GM23248 (cell line): Measurements from ENCODE around the gene HPGD. TPM values are rescaled to one million over a fixed set of nuclear protein-coding genes. Genes with fewer than 3 reads are reported as not detected.

Experiments used
- DNase-seq: peaks from one replicate; pipeline ENCODE4 v3.0.0-alpha.2; 2015
- H2AFZ ChIP-seq: fragments of 200-600 bp; sonication (generic); 2 replicates; pipeline ENCODE4 v1.6.1; 2016; ENCODE audit warnings: antibody characterized with exemption
- H3F3A ChIP-seq: fragments of 200-600 bp; sonication (generic); 2 replicates; pipeline ENCODE4 v1.6.1; 2016; ENCODE audit warnings: mild to moderate bottlenecking, antibody characterized with exemption, mixed run types; ENCODE audit not compliant: insufficient read depth
- H3K27ac ChIP-seq: fragments of 200-600 bp; sonication (generic); 2 replicates; pipeline ENCODE4 v1.5.1; 2016; ENCODE audit warnings: mild to moderate bottlenecking
- H3K27me3 ChIP-seq: fragments of 200-600 bp; sonication (generic); replicated peaks from 2 replicates; pipeline ENCODE4 v1.6.1; 2016; ENCODE audit warnings: mild to moderate bottlenecking; ENCODE audit not compliant: insufficient read depth
- H3K36me3 ChIP-seq: fragments of 200-600 bp; sonication (generic); 2 replicates; pipeline ENCODE4 v1.6.1; 2016; ENCODE audit warnings: low read depth, mild to moderate bottlenecking
- H3K4me1 ChIP-seq: fragments of 200-600 bp; sonication (generic); 2 replicates; pipeline ENCODE4 v1.6.1; 2016; ENCODE audit warnings: mild to moderate bottlenecking; ENCODE audit not compliant: insufficient read depth
- H3K4me2 ChIP-seq: fragments of 200-600 bp; sonication (generic); one replicate; pipeline ENCODE4 v1.6.1; 2016; ENCODE audit warnings: mild to moderate bottlenecking; ENCODE audit not compliant: unreplicated experiment
- H3K4me3 ChIP-seq: fragments of 200-600 bp; sonication (generic); 2 replicates; pipeline ENCODE4 v1.5.1; 2016; ENCODE audit warnings: mild to moderate bottlenecking
- H3K79me2 ChIP-seq: fragments of 200-600 bp; sonication (generic); 2 replicates; pipeline ENCODE4 v1.6.1; 2016; ENCODE audit warnings: mild to moderate bottlenecking; ENCODE audit not compliant: insufficient read depth
- H3K9ac ChIP-seq: fragments of 200-600 bp; sonication (generic); 2 replicates; pipeline ENCODE4 v1.6.1; 2016; ENCODE audit warnings: mild to moderate bottlenecking
- H3K9me2 ChIP-seq: fragments of 200-600 bp; sonication (generic); 2 replicates; pipeline ENCODE4 v1.6.1; 2016; ENCODE audit warnings: mixed run types, mild to moderate bottlenecking, moderate library complexity; ENCODE audit not compliant: insufficient read depth
- H3K9me3 ChIP-seq: fragments of 200-600 bp; sonication (generic); one replicate; pipeline ENCODE4 v1.6.1; 2017; ENCODE audit warnings: low read depth
- H4K20me1 ChIP-seq: fragments of 200-600 bp; sonication (generic); 2 replicates; pipeline ENCODE4 v1.6.0; 2016; ENCODE audit not compliant: insufficient read depth
- EZH2 ChIP-seq: fragments of 200-600 bp; sonication (generic); IDR thresholded peaks from 2 replicates; pipeline ENCODE4 v1.6.1; 2018; ENCODE audit warnings: antibody characterized with exemption, mild to moderate bottlenecking; ENCODE audit not compliant: insufficient read depth, poor library complexity, severe bottlenecking
- EZH2phosphoT487 ChIP-seq: fragments of 200-600 bp; sonication (generic); IDR thresholded peaks from 2 replicates; pipeline ENCODE4 v1.6.1; 2018; ENCODE audit warnings: antibody characterized with exemption, moderate library complexity, mild to moderate bottlenecking, low read depth; ENCODE audit not compliant: insufficient read depth
- WGBS, 2 experiments: methylation state at CpG; one replicate each; pipeline ENCODE4 v1.1.6; 2015 to 2017; ENCODE audit warnings: low lambda C conversion rate in 2 of 2, low coverage in 1 of 2; ENCODE audit errors: missing lambda C conversion rate in 2 of 2; 5-methylcytosine and 5-hydroxymethylcytosine counted together
- in situ Hi-C: fragments of 300-500 bp; cut with MboI; formaldehyde crosslinking; loops from 2 replicates; pipeline ENCODE4 v1.15.0; 2020
- polyA plus RNA-seq: library from polyadenylated mRNA; unstranded; fragments of >200 nt; fragmentation: Nextera tagmentation; extraction: Ambion mirVana; gene quantifications from 2 replicates; pipeline ENCODE4 v1.2.1, GENCODE V29; 2016
- total RNA-seq: library from RNA; depleted of rRNA; stranded (reverse); fragments of >200 nt; shearing (Covaris generic); gene quantifications from 2 replicates; pipeline ENCODE4 v1.2.3, GENCODE V29; 2014

The HPGD gene
- total and polyA plus RNA-seq, 2 experiments from 2014 or later, result not detected

DNA sequence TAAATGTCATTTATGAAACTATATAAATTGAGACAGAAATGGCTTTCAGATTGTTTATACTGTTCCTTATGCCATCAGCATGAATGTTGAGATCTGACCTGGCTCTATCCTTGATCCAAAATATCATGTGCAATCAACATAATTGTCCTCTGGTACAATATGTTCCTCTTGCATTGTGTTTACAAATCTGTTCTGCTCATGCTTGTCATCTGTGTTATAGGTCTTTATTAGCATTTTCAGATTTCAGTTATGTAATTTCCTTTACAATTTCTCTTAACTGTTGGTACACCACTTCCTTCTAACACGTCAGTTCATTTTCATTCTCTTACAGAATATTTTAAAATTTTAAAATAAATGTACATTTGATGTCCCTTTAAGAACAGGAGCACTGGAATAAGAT is 1.6 kb downstream of the HPGD start:
- Histone ChIP-seq H4K20me1 (no peaks in the 10 kb centered on the region), H3K27ac (no peak overlapping the region), H3K9ac (no peak overlapping the region), H3K4me1 (peaks cover 8% of the 10 kb centered on the region), H3K27me3 (peaks cover 69% of the 10 kb centered on the region), H3K79me2 (no peaks in the 10 kb centered on the region), H3K9me3 (no peaks in the 10 kb centered on the region), H3F3A (no peaks in the 10 kb centered on the region), H3K9me2 (no peaks in the 10 kb centered on the region), H2AFZ (no peak overlapping the region), H3K4me3 (no peak overlapping the region), H3K36me3 (no peaks in the 10 kb centered on the region), H3K4me2 (no peak overlapping the region)
- 51 to 72% methylated on average over 1 of the region's 1 CpG for WGBS, 2 experiments
- DNase-seq, result no peak
- in situ Hi-C loops, result no loop called here
- TF ChIP-seq EZH2 (no peak), EZH2phosphoT487 (no peak)

DNA sequence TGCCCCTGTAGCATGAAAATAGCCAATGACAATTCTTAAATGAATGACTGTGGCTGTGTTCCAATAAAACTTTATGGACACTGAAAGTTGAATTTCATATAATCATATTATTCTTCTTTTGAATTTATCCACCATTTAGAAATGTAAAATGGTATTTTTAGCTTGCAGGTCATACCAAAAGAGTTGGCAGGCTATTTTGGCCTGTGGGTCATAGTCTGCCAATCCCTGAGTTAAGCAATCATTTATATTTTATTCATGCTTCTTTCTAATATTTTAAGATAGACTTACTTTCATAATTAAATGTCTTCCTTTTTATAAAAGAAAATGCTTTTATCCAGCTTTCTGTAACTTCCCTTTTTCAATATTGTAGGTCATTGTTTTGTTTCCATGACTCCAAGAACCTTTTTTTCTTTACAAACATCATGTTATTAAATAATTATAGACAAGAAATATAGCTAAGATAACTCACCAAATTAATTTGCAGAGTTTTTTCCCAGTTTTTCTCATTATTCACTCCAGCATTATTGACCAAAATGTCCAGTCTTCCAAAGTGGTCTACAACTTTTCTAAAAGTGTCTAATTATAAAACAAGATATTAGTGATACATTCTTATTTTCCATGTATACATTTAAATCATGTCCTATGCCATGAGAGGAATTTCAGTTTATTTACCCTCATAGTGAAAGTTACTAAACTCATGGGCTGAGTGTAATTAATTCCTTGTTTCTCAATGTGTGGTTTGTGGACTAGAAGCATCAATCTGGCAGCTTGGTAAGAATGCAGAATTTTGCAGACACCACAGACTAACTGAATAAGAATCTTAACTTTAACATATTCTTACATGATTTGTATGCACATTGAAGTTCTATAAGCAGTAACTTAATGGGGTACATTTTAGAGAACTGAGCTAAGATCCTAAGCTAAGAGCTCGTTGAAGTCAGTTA is 4.5 kb downstream of the HPGD start:
- no peak overlapping the region for H3K27ac ChIP-seq
- no peak for DNase-seq
- no peaks in the 10 kb centered on the region for H3K9me3 ChIP-seq
- peaks cover 61% of the 10 kb centered on the region for H3K27me3 ChIP-seq
- no peak overlapping the region for H2AFZ ChIP-seq
- H3K4me1 ChIP-seq, result peaks cover 4% of the 10 kb centered on the region
- H3K9me2 ChIP-seq, result no peaks in the 10 kb centered on the region
- H3K9ac ChIP-seq, result no peak overlapping the region
- no peaks in the 10 kb centered on the region for H3K79me2 ChIP-seq
- WGBS, 2 experiments, result 72 to 73% methylated on average over 1 of the region's 1 CpG
- H3K36me3 ChIP-seq, result no peaks in the 10 kb centered on the region
- TF ChIP-seq EZH2, result no peak
- no peak for TF ChIP-seq EZH2phosphoT487
- H3K4me2 ChIP-seq, result no peak overlapping the region
- no peaks in the 10 kb centered on the region for H4K20me1 ChIP-seq
- H3K4me3 ChIP-seq, result no peak overlapping the region
- in situ Hi-C loops, result no loop called here
- no peaks in the 10 kb centered on the region for H3F3A ChIP-seq

DNA sequence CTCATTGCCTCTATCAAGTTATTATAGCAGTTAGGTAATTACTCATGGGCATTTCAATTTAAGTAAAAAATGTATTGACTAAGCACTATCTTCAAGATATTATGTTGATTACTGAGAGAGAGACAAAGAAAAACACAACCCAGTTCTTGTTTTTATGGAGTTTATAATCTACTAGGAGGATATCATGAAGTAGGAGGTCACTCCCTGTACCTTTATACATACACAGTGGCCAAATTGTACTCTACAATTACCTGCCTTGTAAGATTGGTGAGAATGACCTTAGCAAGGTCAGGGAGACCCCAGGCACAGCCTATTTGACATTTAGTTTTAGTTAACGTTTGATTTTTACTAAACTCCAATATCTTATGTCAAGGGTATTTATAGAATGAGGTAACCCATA is 5.5 kb downstream of the HPGD start:
- Histone ChIP-seq H3K9me3 (no peaks in the 10 kb centered on the region), H3K4me1 (no peaks in the 10 kb centered on the region), H3K4me2 (no peak overlapping the region), H3K79me2 (no peaks in the 10 kb centered on the region), H3F3A (no peaks in the 10 kb centered on the region), H2AFZ (no peak overlapping the region), H3K27ac (no peak overlapping the region), H3K9ac (no peak overlapping the region), H3K27me3 (peaks cover 51% of the 10 kb centered on the region), H4K20me1 (no peaks in the 10 kb centered on the region), H3K4me3 (no peak overlapping the region), H3K36me3 (no peaks in the 10 kb centered on the region), H3K9me2 (no peaks in the 10 kb centered on the region)
- 65 to 73% methylated on average over 1 of the region's 1 CpG for WGBS, 2 experiments
- TF ChIP-seq EZH2phosphoT487 (no peak), EZH2 (no peak)
- in situ Hi-C loops, result no loop called here
- DNase-seq, result no peak

DNA sequence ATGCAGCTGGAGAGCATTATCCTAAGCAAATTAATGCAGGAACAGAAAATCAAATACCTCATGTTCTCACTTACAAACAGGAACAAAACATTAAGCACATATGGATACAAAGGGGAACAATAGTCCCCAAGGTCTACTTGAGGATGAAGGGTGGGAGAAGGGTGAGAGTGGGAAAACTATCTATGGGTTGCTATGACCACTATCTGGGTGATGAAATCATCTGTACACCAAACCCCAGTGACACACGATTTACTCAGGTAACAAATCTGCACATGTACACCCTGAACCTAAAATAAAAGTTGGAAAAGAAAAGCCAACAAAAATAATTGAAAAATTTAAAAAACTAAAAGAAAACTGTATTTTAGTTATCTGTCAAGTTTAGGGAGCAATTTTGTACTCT is 5.9 kb downstream of the HPGD start:
- no peaks in the 10 kb centered on the region for H3K79me2 ChIP-seq
- H3K9me2 ChIP-seq, result no peaks in the 10 kb centered on the region
- H3K27me3 ChIP-seq, result peaks cover 47% of the 10 kb centered on the region
- WGBS, 2 experiments, result 64 to 75% methylated on average over 1 of the region's 1 CpG
- no peaks in the 10 kb centered on the region for H3K9me3 ChIP-seq
- no peak overlapping the region for H3K9ac ChIP-seq
- no peaks in the 10 kb centered on the region for H3K36me3 ChIP-seq
- no peak overlapping the region for H2AFZ ChIP-seq
- no peaks in the 10 kb centered on the region for H3K4me1 ChIP-seq
- DNase-seq, result no peak
- H4K20me1 ChIP-seq, result no peaks in the 10 kb centered on the region
- no peak overlapping the region for H3K4me3 ChIP-seq
- no peaks in the 10 kb centered on the region for H3F3A ChIP-seq
- TF ChIP-seq EZH2phosphoT487 (no peak), EZH2 (no peak)
- in situ Hi-C loops, result no loop called here
- H3K4me2 ChIP-seq, result no peak overlapping the region
- H3K27ac ChIP-seq, result no peak overlapping the region
